K562 (cell line): ENCODE measurements around the gene WDR55. TPM values are rescaled to one million over a fixed set of nuclear protein-coding genes. Genes with fewer than 3 reads are reported as not detected.

Experiments used
- BMI1 ChIP-seq: fragments of 150-350 bp; IDR thresholded peaks from 2 replicates; pipeline ENCODE4 v1.6.1; 2014; ENCODE audit warnings: low read length
- DLX4 ChIP-seq: fragments of 250-450 bp; sonication (Bioruptor Pico); IDR thresholded peaks from 2 replicates; pipeline ENCODE4 v1.6.1; 2021; ENCODE audit warnings: mild to moderate bottlenecking
- ELF2 ChIP-seq: fragments of 250-450 bp; sonication (Bioruptor Pico); IDR thresholded peaks from 2 replicates; pipeline ENCODE4 v1.5.0; 2021; ENCODE audit warnings: mild to moderate bottlenecking
- FOS ChIP-seq: IDR thresholded peaks from 3 replicates; pipeline ENCODE4 v1.6.1; 2011; ENCODE audit not compliant: insufficient read length; ENCODE audit errors: extremely low read depth
- HMBOX1 ChIP-seq: sonication (generic); IDR thresholded peaks from 2 replicates; pipeline ENCODE4 v1.6.1; 2016
- IRF2 ChIP-seq: sonication (generic); formaldehyde crosslinking; IDR thresholded peaks from 2 replicates; pipeline ENCODE4 v1.8.1; 2022; ENCODE audit warnings: mild to moderate bottlenecking, missing genetic modification reagents
- KDM4B ChIP-seq, 2 experiments: fragments of 450-650 bp in 1 of 2; sonication (generic) in 1 of 2; IDR thresholded peaks; 2 replicates each; pipeline ENCODE4 v1.6.1; 2016 to 2017; ENCODE audit warnings: borderline replicate concordance in 2 of 2, antibody characterized with exemption in 1 of 2, low read depth in 1 of 2, mild to moderate bottlenecking in 1 of 2
- MCM2 ChIP-seq: fragments of 450-650 bp; IDR thresholded peaks from 2 replicates; pipeline ENCODE4 v1.6.1; 2017; ENCODE audit warnings: low read depth, mild to moderate bottlenecking
- MYBL2 ChIP-seq, 2 experiments: fragments of 450-650 bp in 1 of 2; sonication (generic) in 1 of 2; formaldehyde crosslinking in 1 of 2; IDR thresholded peaks; 2 replicates each; pipeline versions ENCODE4 v1.6.1 to v1.8.1; 2017 to 2022; ENCODE audit warnings: borderline replicate concordance in 1 of 2, inconsistent platforms in 1 of 2, low read depth in 1 of 2, mild to moderate bottlenecking in 1 of 2, missing genetic modification reagents in 1 of 2, moderate library complexity in 1 of 2
- POLR3A ChIP-seq: IDR thresholded peaks from 2 replicates; pipeline ENCODE4 v1.6.1; 2011; ENCODE audit warnings: borderline replicate concordance, mild to moderate bottlenecking, moderate library complexity; ENCODE audit not compliant: insufficient read length, insufficient read depth; ENCODE audit errors: extremely low read depth
- PRPF4 ChIP-seq: fragments of 200-400 bp; formaldehyde crosslinking; IDR thresholded peaks from one replicate; pipeline ENCODE4 v1.6.1; 2017; ENCODE audit warnings: low read length, low read depth, mild to moderate bottlenecking; ENCODE audit not compliant: insufficient read depth, poor library complexity, severe bottlenecking
- SRF ChIP-seq, 2 experiments: fragments of 250-450, 450-650 bp in 1 of 2; sonication (Bioruptor Pico) in 1 of 2; sonication (generic) in 1 of 2; formaldehyde crosslinking; IDR thresholded peaks; 2 replicates each; pipeline versions ENCODE4 v1.5.0 to v1.5.1; 2020 to 2022; ENCODE audit warnings: mild to moderate bottlenecking in 1 of 2, missing genetic modification reagents in 1 of 2
- TARDBP ChIP-seq: fragments of 450-650 bp; IDR thresholded peaks from 2 replicates; pipeline ENCODE4 v1.6.1; 2016
- ZBTB26 ChIP-seq: fragments of 450-650 bp; formaldehyde crosslinking; IDR thresholded peaks from 2 replicates; pipeline ENCODE4 v1.4.0; 2022; ENCODE audit warnings: missing genetic modification characterization
- ZBTB9 ChIP-seq: fragments of 450-650 bp; formaldehyde crosslinking; IDR thresholded peaks from 2 replicates; pipeline ENCODE4 v1.4.0; 2020; ENCODE audit warnings: mild to moderate bottlenecking, moderate library complexity
- ZNF347 ChIP-seq: fragments of 450-650 bp; formaldehyde crosslinking; IDR thresholded peaks from 2 replicates; pipeline ENCODE4 v1.4.0; 2020; ENCODE audit warnings: low read depth, mild to moderate bottlenecking, moderate library complexity
- ZNF551 ChIP-seq: fragments of 250-450 bp; sonication (Bioruptor Pico); IDR thresholded peaks from 2 replicates; pipeline ENCODE4 v1.5.0; 2021; ENCODE audit warnings: mild to moderate bottlenecking, moderate library complexity
- ZNF655 ChIP-seq: fragments of 250-450 bp; sonication (Bioruptor Pico); IDR thresholded peaks from 2 replicates; pipeline ENCODE4 v1.5.0; 2021
- ZSCAN29 ChIP-seq: fragments of 450-650 bp; IDR thresholded peaks from 2 replicates; pipeline ENCODE4 v1.6.1; 2017
- polyA plus RNA-seq, 8 experiments: library from polyadenylated mRNA; depleted of rRNA in 4 of 8; stranded (reverse) in 5 of 8; unstranded in 3 of 8; fragments of >200 nt; fragmentation: Nextera tagmentation in 2 of 8; fragmentation: Illumina TruSeq in 1 of 8; extraction: Ambion mirVana in 2 of 8; extraction: Trizol in 1 of 8; gene quantifications; 2 replicates each; pipeline versions ENCODE4 v1.2.1 to v1.2.3, GENCODE V29; 2011 to 2014; ENCODE audit warnings: inconsistent platforms in 1 of 8, missing spikeins in 1 of 8
- total RNA-seq, 7 experiments: library from RNA; depleted of rRNA in 6 of 7; stranded (reverse); fragments of >200 nt in 6 of 7; fragmentation: Illumina TruSeq in 2 of 7; extraction: Trizol in 2 of 7; gene quantifications; 2 replicates each; pipeline versions ENCODE4 v1.2.1 to v1.2.3, GENCODE V29; 2011 to 2021; ENCODE audit warnings: low replicate concordance in 1 of 7

The WDR55 gene
- total and polyA plus RNA-seq, 9 of the 15 experiments (the other 6 are each of a cell fraction or from before 2014, with no cell fraction given): 5.2 to 45.0 (median 29.3) TPM

GRCh38 chr5:140639148-140639981 is 25.3 kb upstream of the WDR55 start, which contains the start of gene TMCO6 (continued):
- TF ChIP-seq KDM4B (IDR thresholded peaks at IDR 0.05; ENCODE audit: borderline replicate concordance in 2 of 2, low read depth in 1 of 2): peak in 1 of 2 experiments; percentile 64; a peak in 1 of 4 replicates
- peak; percentile 17; the same call in 1 of the 2 replicates for TF ChIP-seq BMI1
- no peak for TF ChIP-seq ELF2 (CRISPR knock-in tag)
- TF ChIP-seq ZSCAN29: no peak
- TF ChIP-seq MYBL2 (IDR thresholded peaks at IDR 0.05; ENCODE audit: low read depth): no peak
- TF ChIP-seq MYBL2 (CRISPR knock-in tag; IDR thresholded peaks at IDR 0.05; ENCODE audit: borderline replicate concordance): no peak
- TF ChIP-seq ZNF551 (CRISPR knock-in tag): no peak
- TF ChIP-seq ZBTB9 (CRISPR knock-in tag): no peak
- TF ChIP-seq TARDBP: no peak
- TF ChIP-seq ZNF347 (CRISPR knock-in tag): no peak
- no peak for TF ChIP-seq MCM2
- no peak; a peak in 1 of 4 replicates for TF ChIP-seq SRF (CRISPR knock-in tag; IDR thresholded peaks at IDR 0.05)
- no peak for TF ChIP-seq FOS
- no peak for TF ChIP-seq PRPF4
- no peak for TF ChIP-seq DLX4 (CRISPR knock-in tag)
- no peak for TF ChIP-seq IRF2
- TF ChIP-seq HMBOX1: no peak
- TF ChIP-seq ZNF655: no peak
- TF ChIP-seq POLR3A: no peak
- no peak for TF ChIP-seq ZBTB26 (CRISPR knock-in tag)
